ENCODE data around the gene RIPOR3.
"Not testable (repeated sequence)": the region's sequence is repeated elsewhere in the genome, so short reads cannot be mapped to it uniquely, and the experiment has no call there.

RIPOR3 gene

GRCh38 chr20:50701041-50701963 is 10.0 kb upstream of the RIPOR3 start:
- no peak for DNase-seq

DNA sequence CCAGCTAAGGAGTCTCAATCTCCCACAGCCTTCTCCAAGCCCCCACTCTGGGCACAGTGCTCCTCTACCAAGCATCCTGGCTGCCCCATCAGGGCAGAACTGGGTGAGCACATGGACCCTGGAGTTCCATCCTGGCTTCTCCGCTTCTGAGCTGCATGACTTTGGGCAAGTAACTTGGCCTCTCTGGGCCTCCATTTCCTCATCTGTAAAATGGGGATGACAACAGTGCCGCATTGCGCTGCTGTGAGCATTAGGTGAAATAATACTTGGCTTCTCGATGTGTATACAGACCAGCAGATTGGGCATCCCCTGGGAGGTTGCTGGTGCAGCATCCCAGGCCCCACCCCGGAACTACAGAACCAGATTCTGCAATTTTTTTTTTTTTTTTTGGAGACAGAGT is 8.3 kb upstream of the RIPOR3 start:
- no peak for DNase-seq

DNA sequence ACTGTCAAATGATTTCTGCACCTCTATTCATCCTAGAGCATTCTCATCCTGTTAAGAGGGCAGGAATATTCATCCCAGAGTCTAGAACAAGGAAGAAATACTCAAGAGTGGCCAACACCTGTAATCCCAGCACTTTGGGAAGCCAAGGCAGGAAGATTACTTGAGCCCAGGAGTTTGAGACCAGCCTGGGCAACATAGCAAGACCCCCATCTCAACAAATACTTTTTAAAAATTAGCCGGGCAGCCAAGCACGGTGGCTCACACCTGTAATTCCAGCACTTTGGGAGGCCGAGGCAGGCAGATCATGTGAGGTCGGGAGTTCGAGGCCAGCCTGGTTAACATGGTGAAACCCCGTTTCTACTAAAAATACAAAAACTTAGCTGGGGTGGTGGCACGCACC is 6.9 kb upstream of the RIPOR3 start:
- DNase-seq: not testable (repeated sequence)

DNA sequence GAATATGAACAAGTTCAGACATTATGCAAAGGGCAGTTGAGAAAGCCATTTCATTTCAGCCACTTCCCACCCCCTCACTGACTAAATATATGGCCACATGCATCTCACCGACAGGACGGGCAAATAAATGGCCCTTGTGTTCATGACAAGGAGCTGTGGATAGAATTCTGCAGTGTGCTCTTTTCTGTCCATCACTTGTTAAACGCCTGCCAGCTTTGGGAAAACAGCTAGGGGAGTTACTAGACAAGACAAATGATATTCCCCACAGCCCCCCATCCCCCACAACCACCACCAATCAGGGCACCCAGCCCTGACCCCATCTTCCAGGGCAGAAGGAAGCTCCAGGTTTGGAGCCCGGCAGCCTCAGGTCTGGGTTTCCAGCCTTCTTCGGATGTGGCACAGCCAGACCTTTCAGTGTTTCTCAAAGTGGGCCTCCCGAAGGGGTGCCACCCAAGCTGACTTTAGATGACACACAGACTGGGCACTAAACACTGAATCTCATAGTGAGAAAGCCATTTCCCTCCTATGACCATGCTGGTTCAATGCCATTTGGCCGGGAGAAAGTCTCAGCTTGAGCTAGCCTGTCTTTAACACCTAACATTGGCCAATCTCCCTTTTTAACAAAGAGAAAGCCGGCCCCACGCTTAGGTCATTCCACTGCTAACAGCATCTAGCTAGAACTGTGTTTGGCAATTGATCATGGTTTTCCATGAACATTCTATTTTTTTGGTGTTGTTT is 4.0 kb upstream of the RIPOR3 start:
- no peak for DNase-seq

GRCh38 chr20:50694379-50695134 is 3.2 kb upstream of the RIPOR3 start:
- DNase-seq: no peak

GRCh38 chr20:50693001-50693400 is 1.7 kb upstream of the RIPOR3 start:
- DNase-seq: no peak

DNA sequence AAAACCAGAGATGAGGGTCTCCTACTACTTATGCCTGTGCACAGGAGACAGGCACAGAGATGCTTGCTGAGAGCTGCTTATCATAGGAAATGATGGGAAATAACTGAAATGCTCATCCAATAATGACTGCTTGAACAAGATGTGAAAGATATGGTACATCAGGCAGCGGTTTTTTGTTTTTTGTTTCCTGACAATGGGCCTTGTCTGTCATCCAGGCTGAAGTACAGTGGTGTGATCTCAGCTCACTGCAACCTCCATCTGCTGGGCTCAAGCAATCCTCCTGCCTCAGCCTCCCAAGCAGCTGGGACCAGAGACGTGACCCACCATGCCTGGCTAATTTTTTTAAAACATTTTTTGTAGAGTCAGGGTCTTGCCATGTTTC is 1.2 kb upstream of the RIPOR3 start:
- no peak for DNase-seq

DNA sequence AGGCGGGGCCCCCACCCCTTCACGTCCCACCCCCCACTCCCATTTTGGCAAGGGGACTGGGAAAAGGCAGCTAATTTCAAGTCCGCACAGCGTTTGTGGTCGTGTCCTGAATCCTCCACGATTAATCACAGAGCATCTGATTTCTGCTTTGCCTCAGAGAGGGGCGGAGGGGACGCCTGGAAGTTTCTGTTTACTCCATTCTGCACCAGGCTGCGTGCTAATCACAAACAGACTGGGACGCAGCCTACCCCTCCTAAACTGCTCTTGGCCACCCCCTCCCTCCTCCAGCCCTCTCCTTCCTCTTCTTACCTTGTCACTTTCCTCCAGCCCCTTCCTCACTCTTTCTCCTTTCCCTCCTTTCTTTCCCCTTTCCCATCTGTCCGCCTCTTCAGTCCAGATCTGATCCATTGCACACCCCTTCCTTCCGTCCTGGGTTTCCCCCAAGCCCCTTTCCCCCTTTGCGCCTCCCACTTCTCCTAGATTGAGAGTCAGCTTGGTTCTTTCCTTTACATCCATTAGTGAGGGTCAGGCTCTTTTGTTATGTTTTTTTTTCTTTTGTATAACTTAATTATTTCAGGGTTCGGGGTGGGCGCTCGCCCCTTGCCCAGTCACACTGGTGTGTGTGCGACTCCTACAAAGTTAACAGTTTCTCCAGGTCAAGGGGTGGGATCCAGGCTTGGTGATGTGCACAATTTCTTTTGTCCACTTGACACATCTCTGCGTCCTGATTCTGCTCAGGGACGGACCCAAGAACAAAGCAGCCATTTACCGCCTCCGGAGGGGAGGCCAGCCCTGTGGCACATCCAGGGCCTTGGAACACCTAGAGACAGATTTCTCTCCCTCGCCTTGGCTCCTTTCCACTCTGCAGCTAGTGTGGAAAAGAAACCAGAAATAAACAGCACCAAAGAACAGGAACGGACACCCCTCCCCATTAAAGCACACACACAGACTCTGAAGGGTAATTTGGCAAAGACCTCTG is 520 bp upstream of the RIPOR3 start:
- no peak for DNase-seq

GRCh38 chr20:50689864-50690649 is 1.3 kb downstream of the RIPOR3 start:
- DNase-seq: no peak

DNA sequence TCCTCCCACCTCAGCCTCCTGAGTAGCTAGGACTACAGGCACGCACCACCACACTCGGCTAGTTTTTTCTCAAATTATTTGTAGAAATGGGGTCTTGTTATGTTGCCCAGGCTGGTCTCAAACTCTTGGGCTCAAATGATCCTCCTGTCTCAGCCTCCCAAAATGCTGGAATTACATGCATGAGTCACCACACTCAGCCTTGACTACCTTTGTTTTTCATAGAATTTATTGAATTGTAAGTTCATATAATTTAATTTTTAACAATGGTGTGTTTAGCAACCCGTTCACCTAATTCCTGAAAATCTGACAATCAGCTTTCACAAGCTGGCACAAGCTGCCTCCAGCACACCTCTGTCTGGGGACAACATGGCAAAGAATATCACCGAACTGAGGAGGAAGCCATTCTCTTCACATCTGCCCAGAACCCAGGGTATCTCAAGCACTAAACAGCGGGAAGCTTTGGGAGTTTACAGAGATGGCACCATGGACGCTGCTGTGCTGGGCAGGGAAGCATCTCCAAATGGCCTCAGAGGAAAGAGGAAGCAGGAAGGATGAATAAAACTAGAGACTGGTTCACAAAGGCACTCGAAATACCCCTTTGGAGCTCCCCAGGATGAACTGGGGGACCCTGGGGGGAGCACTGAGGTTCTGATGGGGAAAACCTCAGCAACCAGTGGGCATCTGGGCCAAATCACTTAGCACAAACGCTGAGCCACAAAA is 2.9 kb downstream of the RIPOR3 start:
- no peak for DNase-seq

GRCh38 chr20:50686821-50687220 is 4.5 kb downstream of the RIPOR3 start:
- no peak for DNase-seq

- DNase-seq: no peak
Measured at GRCh38 chr20:50683570-50683969, 7.8 kb downstream of the RIPOR3 start.

GRCh38 chr20:50682947-50683530 is 8.3 kb downstream of the RIPOR3 start:
- DNase-seq: no peak

DNA sequence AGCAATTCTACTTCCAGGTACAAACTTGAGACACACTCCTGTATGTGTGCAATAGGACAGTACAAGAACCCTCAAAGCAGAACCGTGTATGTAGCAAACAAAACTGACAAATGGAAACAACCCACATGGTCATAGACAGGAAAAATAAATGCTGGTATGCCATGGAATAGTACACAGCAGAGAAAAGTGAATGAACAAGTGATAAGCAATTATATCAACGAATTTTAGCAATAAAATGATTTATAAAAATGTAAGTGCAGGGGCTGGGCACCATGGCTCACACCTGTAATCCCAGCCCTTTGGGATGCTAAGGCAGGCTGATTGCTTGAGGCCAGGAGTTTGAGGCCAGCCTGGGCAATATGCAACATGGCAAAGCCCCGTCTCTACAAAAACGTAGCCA is 9.3 kb downstream of the RIPOR3 start:
- DNase-seq: no peak

- DNase-seq: no peak
Measured at GRCh38 chr20:50681359-50682064, 9.8 kb downstream of the RIPOR3 start.

- DNase-seq: no peak
Measured at GRCh38 chr20:50680105-50680960, 11.0 kb downstream of the RIPOR3 start.

DNA sequence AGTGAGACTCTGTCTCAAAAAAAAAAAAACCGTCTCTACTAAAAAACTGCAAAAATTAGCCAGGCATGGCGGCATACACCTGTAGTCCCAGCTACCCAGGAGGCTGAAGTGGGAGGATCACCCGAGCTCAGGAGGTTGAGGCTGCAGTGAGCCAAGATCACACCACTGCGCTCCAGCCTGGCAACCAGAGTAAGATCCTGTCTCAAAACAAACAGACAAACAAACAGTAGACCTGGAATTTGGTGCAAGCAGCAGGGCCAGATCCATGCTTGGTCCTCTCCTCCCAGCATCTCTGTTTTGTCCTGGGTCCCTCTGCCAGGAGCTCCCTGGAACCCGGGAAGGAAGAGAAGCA is 11.6 kb downstream of the RIPOR3 start:
- DNase-seq: no peak

DNA sequence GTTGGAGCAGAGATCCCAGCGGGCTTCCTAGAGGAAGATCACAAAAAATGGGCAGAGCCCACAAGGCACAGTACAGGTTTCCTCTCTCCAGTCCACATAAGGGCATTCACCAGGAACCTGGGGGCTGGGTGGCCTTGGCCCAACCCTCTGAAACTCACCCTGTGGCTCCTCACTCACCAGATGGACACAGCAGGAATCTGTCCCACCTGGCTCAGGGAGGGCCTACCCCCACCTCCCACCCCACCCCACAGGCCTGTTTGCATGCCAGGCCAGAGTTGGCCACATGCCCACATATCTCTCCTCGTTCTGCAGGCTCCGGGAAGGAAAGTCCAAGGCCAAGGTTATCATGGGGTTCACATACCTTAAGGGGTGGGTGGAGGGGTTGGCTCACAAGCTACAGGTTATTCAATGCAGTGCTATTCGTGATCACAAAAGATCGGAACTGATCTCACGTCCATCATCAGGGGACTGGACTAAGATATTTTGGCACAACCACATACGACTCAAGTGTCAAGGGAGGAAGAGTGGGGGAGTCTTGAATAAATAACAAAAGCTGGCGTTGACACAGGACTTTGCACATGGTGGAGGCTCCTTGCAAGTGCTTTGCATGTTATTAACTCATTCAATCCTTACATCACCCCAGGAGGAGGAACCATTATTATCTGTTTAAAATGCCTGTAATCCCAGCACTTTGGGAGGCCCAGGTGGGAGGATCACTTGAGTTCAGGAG is 13.0 kb downstream of the RIPOR3 start:
- no peak for DNase-seq

Data from activated CD4-positive, alpha-beta T cell treated with anti-CD3 and anti-CD28 coated beads, Interleukin-10, Interleukin-2, amounts not matched to agents 100 ng/mL and 50 ng/mL, durations not matched to agents 16 hours and 8 hours (primary cell).